ENCODE measurements around the gene ZNF304. TPM values are rescaled to one million over a fixed set of nuclear protein-coding genes. Genes with fewer than 3 reads are reported as not detected.
A peak's percentile ranks its signal among the peaks of the same experiment; 100 is the strongest.
"Not testable (repeated sequence)": the region's sequence is repeated elsewhere in the genome, so short reads cannot be mapped to it uniquely, and the experiment has no call there.

Gene ZNF304
- total RNA-seq, 1 experiment from 2014 or later: 6.2 TPM

GRCh38 chr19:57363688-57364181 is 12.7 kb downstream of the ZNF304 start:
- Mint-ChIP-seq H3K36me3 (ENCODE audit: insufficient read depth, unreplicated experiment) (peaks cover 38% of the 10 kb centered on the region), H3K27ac (ENCODE audit: unreplicated experiment) (peak overlapping the region; percentile 99), H3K9me3 (ENCODE audit: low read depth, unreplicated experiment) (peaks cover 13% of the 10 kb centered on the region), H3K4me3 (ENCODE audit: low read depth, unreplicated experiment) (peak overlapping the region; percentile 91), H3K4me1 (ENCODE audit: low read depth, unreplicated experiment) (peaks cover 21% of the 10 kb centered on the region), H3K27me3 (ENCODE audit: unreplicated experiment) (no peaks in the 10 kb centered on the region)
- intact Hi-C loops (cut with micrococcal nuclease; ENCODE audit: unreplicated experiment): loop anchor here (1.0 to 5.0 kb wide), 2 partner anchors 26 to 41 kb away; partner anchors contain the start of genes ZNF543 and ZNF548
- DNase-seq: peak; percentile 12
- CTCF ChIA-PET: interaction anchor here (1.3 kb wide), 1 partner anchor 26 kb away, joined by 5 read pairs; the partner anchor contains the start of gene ZNF548
- no TSS peak for BruUV-seq (replicated peaks)
- TF ChIP-seq CTCF (IDR thresholded peaks at IDR 0.05; ENCODE audit: unreplicated experiment): no peak

GRCh38 chr19:57366776-57367175 is 15.7 kb downstream of the ZNF304 start:
- no peak overlapping the region for H3K4me3 Mint-ChIP-seq (ENCODE audit: low read depth, unreplicated experiment)
- no peak for DNase-seq
- peaks cover 21% of the 10 kb centered on the region for H3K4me1 Mint-ChIP-seq (ENCODE audit: low read depth, unreplicated experiment)
- peaks cover 23% of the 10 kb centered on the region for H3K9me3 Mint-ChIP-seq (ENCODE audit: low read depth, unreplicated experiment)
- TF ChIP-seq CTCF (IDR thresholded peaks at IDR 0.05; ENCODE audit: unreplicated experiment): no peak
- H3K27ac Mint-ChIP-seq (ENCODE audit: unreplicated experiment): no peak overlapping the region
- BruUV-seq (replicated peaks): no TSS peak
- H3K27me3 Mint-ChIP-seq (ENCODE audit: unreplicated experiment): no peaks in the 10 kb centered on the region
- H3K36me3 Mint-ChIP-seq (ENCODE audit: insufficient read depth, unreplicated experiment): peaks cover 33% of the 10 kb centered on the region
- CTCF ChIA-PET: no interaction called here
- intact Hi-C loops (cut with micrococcal nuclease; ENCODE audit: unreplicated experiment): no loop called here

- H3K4me3 Mint-ChIP-seq (ENCODE audit: low read depth, unreplicated experiment): no peak overlapping the region
- BruUV-seq (replicated peaks): no TSS peak
- intact Hi-C loops (cut with micrococcal nuclease; ENCODE audit: unreplicated experiment): no loop called here
- H3K36me3 Mint-ChIP-seq (ENCODE audit: insufficient read depth, unreplicated experiment): peaks cover 20% of the 10 kb centered on the region
- no peaks in the 10 kb centered on the region for H3K27me3 Mint-ChIP-seq (ENCODE audit: unreplicated experiment)
- no peak overlapping the region for H3K27ac Mint-ChIP-seq (ENCODE audit: unreplicated experiment)
- H3K4me1 Mint-ChIP-seq (ENCODE audit: low read depth, unreplicated experiment): no peaks in the 10 kb centered on the region
- TF ChIP-seq CTCF (IDR thresholded peaks at IDR 0.05; ENCODE audit: unreplicated experiment): no peak
- CTCF ChIA-PET: no interaction called here
- no peak for DNase-seq
- H3K9me3 Mint-ChIP-seq (ENCODE audit: low read depth, unreplicated experiment): peaks cover 31% of the 10 kb centered on the region
Measured at GRCh38 chr19:57374179-57374578, 23.1 kb downstream of the ZNF304 start.

GRCh38 chr19:57374647-57375046 is 23.6 kb downstream of the ZNF304 start:
- Mint-ChIP-seq H3K36me3 (ENCODE audit: insufficient read depth, unreplicated experiment) (peaks cover 20% of the 10 kb centered on the region), H3K9me3 (ENCODE audit: low read depth, unreplicated experiment) (peaks cover 31% of the 10 kb centered on the region)
- H3K27me3 Mint-ChIP-seq (ENCODE audit: unreplicated experiment); intact Hi-C loops (cut with micrococcal nuclease; ENCODE audit: unreplicated experiment); H3K4me3 Mint-ChIP-seq (ENCODE audit: low read depth, unreplicated experiment); H3K27ac Mint-ChIP-seq (ENCODE audit: unreplicated experiment); CTCF ChIA-PET; BruUV-seq (replicated peaks); H3K4me1 Mint-ChIP-seq (ENCODE audit: low read depth, unreplicated experiment); DNase-seq: not testable (repeated sequence)

GRCh38 chr19:57376151-57376550 is 25.1 kb downstream of the ZNF304 start:
- Mint-ChIP-seq H3K27me3 (ENCODE audit: unreplicated experiment) (no peaks in the 10 kb centered on the region), H3K4me1 (ENCODE audit: low read depth, unreplicated experiment) (no peaks in the 10 kb centered on the region), H3K9me3 (ENCODE audit: low read depth, unreplicated experiment) (peaks cover 31% of the 10 kb centered on the region), H3K36me3 (ENCODE audit: insufficient read depth, unreplicated experiment) (peaks cover 20% of the 10 kb centered on the region), H3K4me3 (ENCODE audit: low read depth, unreplicated experiment) (no peak overlapping the region), H3K27ac (ENCODE audit: unreplicated experiment) (no peak overlapping the region)
- no peak for DNase-seq
- no TSS peak for BruUV-seq (replicated peaks)
- CTCF ChIA-PET: no interaction called here
- TF ChIP-seq CTCF (IDR thresholded peaks at IDR 0.05; ENCODE audit: unreplicated experiment): no peak
- intact Hi-C loops (cut with micrococcal nuclease; ENCODE audit: unreplicated experiment): no loop called here

Data from Calu3 (cell line).